HCT116 (cell line): Measurements from ENCODE around the gene SH3D19. TPM values are rescaled to one million over a fixed set of nuclear protein-coding genes. Genes with fewer than 3 reads are reported as not detected.

Source experiments
- ATAC-seq: fragments of 200-7000 bp; cut with Tn5 transposase; 2 replicates; pipeline ENCODE4 v1.9.1; 2020; ENCODE audit warnings: mild to moderate bottlenecking, moderate library complexity
- BruUV-seq: library from RNA; stranded (reverse); fragments of 400-500 nt; replicated peaks from 2 replicates; lab custom pipeline; 2021; lab: Mats Ljungman, UMichigan
- CTCF ChIA-PET: fragments of 300-600 bp; sonication (Branson Sonifier 250); formaldehyde crosslinking; loops from one replicate; lab custom pipeline; 2021; ENCODE audit warnings: antibody characterized with exemption; lab: Charles Lee
- POLR2A ChIA-PET: fragments of 300-600, 350-600 bp; sonication (Branson Sonifier 250); formaldehyde crosslinking; loops from one replicate; lab custom pipeline; 2021; ENCODE audit warnings: antibody characterized with exemption; lab: Charles Lee
- RAD21 ChIA-PET, 2 experiments: fragments of 300-600 bp; sonication (Branson Sonifier 250); formaldehyde crosslinking; loops; one replicate each; lab custom pipeline; 2023; ENCODE audit warnings: low total read pairs in 2 of 2; ENCODE audit not compliant: uncharacterized antibody in 2 of 2, unreplicated experiment in 2 of 2, low non-redundant PET in 1 of 2; lab: Charles Lee
- DNase-seq: peaks from one replicate; pipeline ENCODE4 v3.0.0-alpha.2; 2010; ENCODE audit warnings: low read depth, low spot score
- H2AFZ ChIP-seq: fragments of 200-600 bp; shearing (Covaris generic), sonication (generic); 2 replicates; pipeline ENCODE4 v1.6.1; 2017; ENCODE audit warnings: low read depth, mixed run types, mixed read lengths, antibody characterized with exemption, low read length; ENCODE audit not compliant: poor library complexity, severe bottlenecking
- H3K27ac ChIP-seq: 2 replicates; pipeline ENCODE4 v1.5.1; 2012; ENCODE audit warnings: low read depth, low read length
- H3K27me3 ChIP-seq: fragments of 200-600 bp; sonication (generic); 2 replicates; pipeline ENCODE4 v1.6.1; 2016; ENCODE audit warnings: mixed run types, low read length, mixed read lengths; ENCODE audit not compliant: insufficient read depth
- H3K36me3 ChIP-seq, 2 experiments: fragments of 200-500 bp in 1 of 2; fragments of 200-600 bp in 1 of 2; sonication (Bioruptor generic) in 1 of 2; sonication (generic) in 1 of 2; 2 replicates each; pipeline versions ENCODE4 v1.5.1 to v1.6.1; 2014 to 2016; ENCODE audit warnings: low read length in 2 of 2, inconsistent platforms in 1 of 2, mixed read lengths in 1 of 2, mixed run types in 1 of 2; ENCODE audit not compliant: insufficient read depth in 2 of 2, control insufficient read depth in 1 of 2
- H3K4me1 ChIP-seq, 2 experiments: fragments of 200-600 bp in 1 of 2; sonication (generic) in 1 of 2; 2 replicates each; pipeline versions ENCODE4 v1.5.1 to v1.6.1; 2012 to 2017; ENCODE audit warnings: low read length in 2 of 2, inconsistent platforms in 1 of 2, mild to moderate bottlenecking in 1 of 2, mixed read lengths in 1 of 2, mixed run types in 1 of 2, moderate library complexity in 1 of 2; ENCODE audit not compliant: insufficient read depth in 2 of 2, control insufficient read depth in 1 of 2
- H3K4me2 ChIP-seq: fragments of 200-600 bp; sonication (generic); 2 replicates; pipeline ENCODE4 v1.6.1; 2017; ENCODE audit warnings: mixed run types, low read length, mixed read lengths
- H3K4me3 ChIP-seq, 2 experiments: fragments of 200-600 bp in 1 of 2; sonication (generic) in 1 of 2; replicated peaks in 1 of 2; 2 replicates each; pipeline ENCODE4 v1.5.1; 2011 to 2016; ENCODE audit warnings: low read length in 2 of 2, control low read depth in 1 of 2, low read depth in 1 of 2, mild to moderate bottlenecking in 1 of 2, mixed read lengths in 1 of 2, mixed run types in 1 of 2
- H3K79me2 ChIP-seq: fragments of 200-600 bp; sonication (generic); 2 replicates; pipeline ENCODE4 v1.6.1; 2017; ENCODE audit warnings: mild to moderate bottlenecking, mixed run types, low read length, moderate library complexity, mixed read lengths; ENCODE audit not compliant: insufficient read depth
- H3K9ac ChIP-seq: fragments of 200-600 bp; sonication (generic); 2 replicates; pipeline ENCODE4 v1.6.1; 2016; ENCODE audit warnings: low read length, mixed read lengths
- H3K9me2 ChIP-seq: fragments of 200-600 bp; sonication (generic), shearing (Covaris generic); 2 replicates; pipeline ENCODE4 v1.6.1; 2017; ENCODE audit warnings: mixed run types, mild to moderate bottlenecking, moderate library complexity; ENCODE audit not compliant: insufficient read depth
- H3K9me3 ChIP-seq, 2 experiments: fragments of 200-500 bp in 1 of 2; fragments of 200-600 bp in 1 of 2; sonication (Bioruptor generic) in 1 of 2; sonication (generic) in 1 of 2; 2 replicates each; pipeline ENCODE4 v1.6.1; 2014 to 2017; ENCODE audit warnings: low read length in 2 of 2, mixed read lengths in 2 of 2, inconsistent platforms in 1 of 2, low read depth in 1 of 2, mild to moderate bottlenecking in 1 of 2, mixed run types in 1 of 2, moderate library complexity in 1 of 2; ENCODE audit not compliant: control insufficient read depth in 1 of 2, insufficient read depth in 1 of 2
- H4K20me1 ChIP-seq: fragments of 200-600 bp; sonication (generic), shearing (Covaris generic); 2 replicates; pipeline ENCODE4 v1.6.1; 2017; ENCODE audit warnings: mixed run types, mild to moderate bottlenecking, moderate library complexity; ENCODE audit not compliant: insufficient read depth
- ATF3 ChIP-seq: IDR thresholded peaks from 2 replicates; pipeline ENCODE4 v1.6.1; 2012
- CBX3 ChIP-seq: IDR thresholded peaks from 2 replicates; pipeline ENCODE4 v1.6.1; 2012; ENCODE audit warnings: low read depth
- CEBPB ChIP-seq: IDR thresholded peaks from 2 replicates; pipeline ENCODE4 v1.6.1; 2012; ENCODE audit warnings: low read depth
- CTCF ChIP-seq, 3 experiments: fragments of 200-600 bp in 1 of 3; sonication (generic) in 1 of 3; IDR thresholded peaks in 2 of 3; conservative IDR thresholded peaks in 1 of 3; 2 replicates each; pipeline ENCODE4 v1.5.1; 2012 to 2017; ENCODE audit warnings: low read depth in 2 of 3, low read length in 2 of 3, antibody characterized with exemption in 1 of 3, borderline replicate concordance in 1 of 3, control low read depth in 1 of 3, mild to moderate bottlenecking in 1 of 3, mixed read lengths in 1 of 3, mixed run types in 1 of 3, moderate library complexity in 1 of 3; ENCODE audit not compliant: insufficient read depth in 1 of 3
- EGR1 ChIP-seq: IDR thresholded peaks from 2 replicates; pipeline ENCODE4 v1.6.1; 2012; ENCODE audit warnings: low read depth
- ELF1 ChIP-seq: IDR thresholded peaks from 2 replicates; pipeline ENCODE4 v1.6.1; 2012; ENCODE audit warnings: low read depth, borderline replicate concordance
- EZH2 ChIP-seq: fragments of 200-600 bp; sonication (generic); IDR thresholded peaks from 2 replicates; pipeline ENCODE4 v1.6.1; 2017; ENCODE audit warnings: antibody characterized with exemption, mixed run types
- FOSL1 ChIP-seq: IDR thresholded peaks from 2 replicates; pipeline ENCODE4 v1.6.1; 2012; ENCODE audit warnings: low read depth
- MAX ChIP-seq: IDR thresholded peaks from 2 replicates; pipeline ENCODE4 v1.6.1; 2012
- RAD21 ChIP-seq: IDR thresholded peaks from 2 replicates; pipeline ENCODE4 v1.6.1; 2012; ENCODE audit warnings: low read depth, mild to moderate bottlenecking
- SIN3A ChIP-seq: IDR thresholded peaks from 2 replicates; pipeline ENCODE4 v1.6.1; 2012; ENCODE audit warnings: low read depth
- YY1 ChIP-seq: IDR thresholded peaks from 2 replicates; pipeline ENCODE4 v1.6.1; 2011; ENCODE audit warnings: low read length, low read depth, moderate library complexity, mild to moderate bottlenecking; ENCODE audit not compliant: insufficient replicate concordance; ENCODE audit errors: extremely low read depth
- ZNF274 ChIP-seq: fragments of 200-500 bp; sonication (Bioruptor generic); IDR thresholded peaks from 2 replicates; pipeline ENCODE4 v1.6.1; 2014; ENCODE audit warnings: mild to moderate bottlenecking, low read depth, low read length, inconsistent platforms
- intact Hi-C: fragments of 100-400 bp; cut with micrococcal nuclease; formaldehyde crosslinking; loops from 2 replicates; pipeline ENCODE4 v1.10.0; 2022
- total RNA-seq: library from RNA; stranded (reverse); gene quantifications from one replicate; pipeline ENCODE4 v1.2.1, GENCODE V29; 2021; ENCODE audit not compliant: unreplicated experiment

Gene SH3D19
- total RNA-seq, 1 experiment from 2014 or later = 37.5 TPM

GRCh38 chr4:151315212-151315886 is 10.1 kb downstream of the SH3D19 start (continued):
- peak; percentile 98 for TF ChIP-seq FOSL1
- peak; percentile 71 for TF ChIP-seq MAX
- peak; percentile 93 for TF ChIP-seq CBX3

DNA sequence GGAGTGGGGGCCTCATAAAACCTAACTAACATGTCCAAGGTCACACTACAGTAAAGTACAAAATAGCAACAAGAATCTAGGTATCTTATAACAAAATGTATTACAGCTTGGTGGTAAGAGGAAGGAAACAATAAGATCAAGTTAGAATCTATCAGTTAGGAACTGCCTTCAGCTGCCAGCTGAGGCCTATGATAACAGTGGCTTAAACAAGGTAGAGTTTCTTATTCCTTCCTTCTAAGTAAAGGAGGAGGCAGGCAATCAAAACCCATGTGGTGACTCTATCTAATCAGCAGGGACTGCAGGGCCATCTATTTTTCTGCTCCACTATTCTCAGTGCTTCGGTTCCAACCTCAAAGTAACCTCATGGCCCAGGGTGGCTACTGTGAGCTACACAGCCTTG is 10.9 kb downstream of the SH3D19 start:
- ChIA-PET RAD21 (no interaction called here), CTCF (no interaction called here), POLR2A (interaction anchor here (2.5 kb wide), 1 partner anchor 10 kb away, joined by 15 read pairs; the partner anchor contains the start of gene SH3D19)
- ATAC-seq (peak; percentile 15), DNase-seq (no peak)
- Histone ChIP-seq H3K4me3 (peak overlapping the region in 1 of 2 experiments; percentile 48; a peak in 3 of 4 replicates), H2AFZ (no peak overlapping the region), H3K4me1 (peaks cover 57 to 72% of the 10 kb centered on the region in 2 experiments), H3K9me2 (no peaks in the 10 kb centered on the region), H3K4me2 (peak overlapping the region; percentile 73), H4K20me1 (no peaks in the 10 kb centered on the region), H3K9me3 (no peaks in the 10 kb centered on the region), H3K36me3 (no peaks in the 10 kb centered on the region), H3K9ac (peak overlapping the region; percentile 45), H3K27ac (peak overlapping the region; percentile 88), H3K79me2 (peaks cover 81% of the 10 kb centered on the region), H3K27me3 (no peaks in the 10 kb centered on the region)
- intact Hi-C loops = no loop called here
- TF ChIP-seq CEBPB (no peak), EZH2 (no peak), MAX (no peak)
- BruUV-seq = no TSS peak

DNA sequence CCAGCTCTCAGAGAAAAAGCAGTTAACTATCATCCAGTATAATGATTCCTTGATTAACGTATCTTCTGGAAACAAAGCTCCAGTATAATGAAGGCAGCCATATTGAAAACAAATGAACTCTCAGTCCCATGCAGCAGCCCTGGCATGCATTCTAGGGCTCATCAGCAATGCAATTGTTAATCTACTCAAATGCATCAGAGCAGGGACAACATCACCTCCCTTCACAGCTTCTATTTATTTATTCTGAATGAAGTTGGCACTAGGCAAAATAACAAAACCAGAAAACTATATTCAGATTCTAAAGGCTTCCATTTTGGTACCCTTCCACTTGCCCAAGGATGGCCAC is 11.4 kb downstream of the SH3D19 start:
- no peaks in the 10 kb centered on the region for H3K36me3 ChIP-seq
- ATAC-seq (no peak), DNase-seq (no peak)
- ChIA-PET RAD21 (no interaction called here), POLR2A (interaction anchor here (1.2 to 2.5 kb wide), 2 partner anchors 9 to 11 kb away, joined by 4 to 15 read pairs; partner anchors contain the start of gene SH3D19), CTCF (interaction anchor here (1.2 kb wide), 1 partner anchor 49 kb away, joined by 3 read pairs; no protein-coding TSS in a partner anchor)
- no peak overlapping the region; a peak in 1 of 4 replicates for H3K4me3 ChIP-seq
- no peaks in the 10 kb centered on the region for H3K9me2 ChIP-seq
- H3K27ac ChIP-seq = peak overlapping the region; percentile 88
- peaks cover 81% of the 10 kb centered on the region for H3K79me2 ChIP-seq
- intact Hi-C loops = no loop called here
- peak overlapping the region; percentile 73 for H3K4me2 ChIP-seq
- H3K27me3 ChIP-seq = no peaks in the 10 kb centered on the region
- BruUV-seq = no TSS peak
- H3K9ac ChIP-seq = peak overlapping the region; percentile 52; the same call in 1 of the 2 replicates
- peaks cover 57 to 72% of the 10 kb centered on the region in 2 experiments for H3K4me1 ChIP-seq
- no peaks in the 10 kb centered on the region for H3K9me3 ChIP-seq
- no peaks in the 10 kb centered on the region for H4K20me1 ChIP-seq
- H2AFZ ChIP-seq = no peak overlapping the region
- TF ChIP-seq YY1 (peak; percentile 41), ZNF274 (no peak), SIN3A (0 out of 2 replicates have a peak, but pooled peaks have one; percentile 33), ATF3 (no peak), CTCF (IDR thresholded peaks at IDR 0.05 in 2 of 3, conservative IDR thresholded peaks at IDR 0.05 in 1 of 3; ENCODE audit: borderline replicate concordance in 1 of 3, insufficient read depth in 1 of 3, low read depth in 2 of 3, low read length in 2 of 3) (no peak), RAD21 (no peak), EGR1 (no peak), MAX (no peak), CEBPB (no peak), ELF1 (no peak), CBX3 (no peak)
